SH-SY5Y (cell line): ENCODE measurements around the gene OR10X1.

Experiments used
- GATA2 ChIP-seq: IDR thresholded peaks from 2 replicates; pipeline ENCODE4 v1.6.1; 2011; ENCODE audit warnings: mild to moderate bottlenecking, low read depth, low read length
- GATA3 ChIP-seq: IDR thresholded peaks from 2 replicates; pipeline ENCODE4 v1.6.1; 2011; ENCODE audit warnings: low read depth, mild to moderate bottlenecking, low read length, moderate library complexity

DNA sequence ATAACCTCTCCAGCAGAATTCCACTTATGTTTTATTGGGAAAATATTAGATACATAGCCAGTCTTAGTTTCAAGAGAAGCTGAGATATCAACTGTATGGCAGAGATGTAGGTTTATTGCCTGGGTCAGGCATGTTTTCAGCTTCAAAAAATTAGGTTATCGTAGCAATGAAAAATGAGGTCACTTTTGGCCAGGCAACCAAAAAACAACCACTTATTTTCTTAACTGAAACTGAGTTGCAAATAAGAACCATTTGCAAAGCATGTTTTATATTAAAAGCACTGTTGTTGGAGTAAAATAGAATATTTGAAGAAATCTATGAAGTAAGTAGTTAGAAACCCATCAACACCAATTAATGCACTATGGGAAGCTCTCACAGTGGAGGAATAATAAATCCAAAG lies 20.0 kb downstream of the OR10X1 start:
- TF ChIP-seq GATA3 (no peak), GATA2 (no peak)
